Prostate gland (tissue), 2 donors: ENCODE data around the gene RAD51B. TPM values are rescaled to one million over a fixed set of nuclear protein-coding genes. Genes with fewer than 3 reads are reported as not detected.

Source experiments
- DNase-seq: peaks from one replicate; pipeline ENCODE4 v3.0.0-alpha.2; 2019; ENCODE audit warnings: low spot score
- H3K27ac ChIP-seq, 2 donors: fragments of 200-600 bp; sonication (generic); 2 replicates each; pipeline ENCODE4 v1.5.1; 2017 to 2019
- H3K27me3 ChIP-seq: fragments of 200-600 bp; sonication (generic); replicated peaks from 2 replicates; pipeline ENCODE4 v1.5.1; 2019; ENCODE audit not compliant: insufficient read depth
- H3K36me3 ChIP-seq, 2 donors: fragments of 200-600 bp; sonication (generic); 1 replicate in 1 of 2; 2 replicates in 1 of 2; pipeline versions ENCODE4 v1.5.1 to v1.8.1; 2017 to 2019
- H3K4me1 ChIP-seq: fragments of 200-600 bp; sonication (generic); replicated peaks from 2 replicates; pipeline ENCODE4 v1.5.1; 2019
- H3K4me3 ChIP-seq, 2 donors: fragments of 200-600 bp; sonication (generic); 2 replicates each; pipeline ENCODE4 v1.5.1; 2017 to 2019
- H3K9me3 ChIP-seq: fragments of 200-600 bp; sonication (generic); 2 replicates; pipeline ENCODE4 v1.5.1; 2017
- POLR2A ChIP-seq: fragments of 450-650 bp; IDR thresholded peaks from one replicate; pipeline ENCODE4 v1.6.1; 2016; ENCODE audit warnings: antibody characterized with exemption, mild to moderate bottlenecking
- POLR2AphosphoS5 ChIP-seq: sonication (generic); formaldehyde crosslinking; IDR thresholded peaks from one replicate; pipeline ENCODE4 v1.6.1; 2017; ENCODE audit warnings: antibody characterized with exemption
- WGBS: methylation state at CpG from one replicate; pipeline ENCODE4 v1.1.5; 2018; 5-methylcytosine and 5-hydroxymethylcytosine counted together
- intact Hi-C: fragments of 100-400 bp; cut with DNase I; formaldehyde crosslinking; loops from one replicate; pipeline ENCODE4 v1.14.2; 2022
- total RNA-seq, 2 donors: library from RNA; depleted of rRNA; stranded (reverse); fragments of >200 nt; gene quantifications; one replicate each; pipeline ENCODE4 v1.1.0, GENCODE V29; 2016
- TF ChIP-seq, protein P1 (sequence below), 4 experiments: fragments of 200-600 bp in 2 of 4; fragments of 450-650 bp in 2 of 4; sonication (generic) in 2 of 4; IDR thresholded peaks; 1 replicate in 3 of 4; 2 replicates in 1 of 4; pipeline ENCODE4 v1.5.1; 2016 to 2019; ENCODE audit warnings: antibody characterized with exemption in 4 of 4, mild to moderate bottlenecking in 2 of 4, moderate library complexity in 2 of 4

RAD51B gene
- total RNA-seq, 2 donors from 2014 or later = 14.9 to 35.8 TPM

DNA sequence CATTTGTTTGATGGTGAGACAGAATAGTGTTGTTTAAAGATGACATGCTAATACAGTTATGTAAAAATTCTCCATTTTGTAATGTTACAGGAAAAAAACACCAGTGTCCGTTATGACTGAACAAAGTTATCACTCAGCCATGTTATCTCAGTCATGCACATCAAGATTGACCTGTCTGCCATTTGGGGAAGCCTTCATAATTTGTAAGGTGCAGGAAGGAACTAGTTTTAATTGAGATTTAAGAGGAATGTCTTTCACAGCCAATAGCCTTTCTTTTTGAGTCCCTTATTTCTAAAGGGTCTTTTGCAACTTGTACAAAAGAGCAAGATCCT lies 432.2 kb downstream of the RAD51B start:
- H3K36me3 ChIP-seq = no peaks in the 10 kb centered on the region
- H3K4me3 ChIP-seq = no peak overlapping the region
- DNase-seq = no peak
- 74% methylated on average over 1 of the region's 1 CpG for WGBS
- no peaks in the 10 kb centered on the region for H3K9me3 ChIP-seq
- peaks cover 14% of the 10 kb centered on the region for H3K4me1 ChIP-seq
- intact Hi-C loops = no loop called here
- H3K27ac ChIP-seq = peak overlapping the region; percentile 69 to 73
- TF ChIP-seq POLR2AphosphoS5 = no peak
- TF ChIP-seq, protein P1, sequence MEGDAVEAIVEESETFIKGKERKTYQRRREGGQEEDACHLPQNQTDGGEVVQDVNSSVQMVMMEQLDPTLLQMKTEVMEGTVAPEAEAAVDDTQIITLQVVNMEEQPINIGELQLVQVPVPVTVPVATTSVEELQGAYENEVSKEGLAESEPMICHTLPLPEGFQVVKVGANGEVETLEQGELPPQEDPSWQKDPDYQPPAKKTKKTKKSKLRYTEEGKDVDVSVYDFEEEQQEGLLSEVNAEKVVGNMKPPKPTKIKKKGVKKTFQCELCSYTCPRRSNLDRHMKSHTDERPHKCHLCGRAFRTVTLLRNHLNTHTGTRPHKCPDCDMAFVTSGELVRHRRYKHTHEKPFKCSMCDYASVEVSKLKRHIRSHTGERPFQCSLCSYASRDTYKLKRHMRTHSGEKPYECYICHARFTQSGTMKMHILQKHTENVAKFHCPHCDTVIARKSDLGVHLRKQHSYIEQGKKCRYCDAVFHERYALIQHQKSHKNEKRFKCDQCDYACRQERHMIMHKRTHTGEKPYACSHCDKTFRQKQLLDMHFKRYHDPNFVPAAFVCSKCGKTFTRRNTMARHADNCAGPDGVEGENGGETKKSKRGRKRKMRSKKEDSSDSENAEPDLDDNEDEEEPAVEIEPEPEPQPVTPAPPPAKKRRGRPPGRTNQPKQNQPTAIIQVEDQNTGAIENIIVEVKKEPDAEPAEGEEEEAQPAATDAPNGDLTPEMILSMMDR (IDR thresholded peaks at IDR 0.05) = no peak
- no peak for TF ChIP-seq POLR2A
- no peaks in the 10 kb centered on the region for H3K27me3 ChIP-seq

DNA sequence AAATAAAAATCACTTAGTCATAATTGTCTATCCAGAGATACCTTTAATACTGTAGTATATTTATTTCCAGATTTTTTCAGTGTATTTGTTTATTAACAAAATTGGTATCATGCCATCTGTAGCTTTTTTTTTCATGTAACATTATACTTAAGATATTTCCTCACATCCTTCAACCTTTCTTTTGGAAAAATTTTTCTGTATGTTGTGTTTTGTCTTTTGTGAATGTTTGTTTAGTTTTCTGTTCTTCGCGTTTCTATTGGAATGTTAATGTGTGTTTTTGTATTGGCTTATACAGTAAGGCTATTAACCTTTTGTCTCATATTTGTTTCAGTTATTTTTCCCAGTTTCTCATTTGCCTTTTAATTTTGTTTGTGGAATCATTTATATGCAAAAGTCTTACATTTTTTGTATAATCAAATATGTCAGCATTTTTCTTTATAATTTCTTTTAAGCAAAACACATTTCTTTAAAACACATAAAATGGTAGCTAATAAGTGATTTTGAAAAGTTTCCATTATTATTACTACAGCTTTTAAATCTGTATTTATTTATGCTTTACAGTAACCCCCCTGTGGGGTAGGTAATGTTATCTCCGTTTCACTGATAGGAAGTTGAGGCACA lies 433.7 kb downstream of the RAD51B start:
- Histone ChIP-seq H3K27ac (peak overlapping the region in 1 of 2 donors; percentile 24), H3K4me3 (no peak overlapping the region), H3K9me3 (no peaks in the 10 kb centered on the region), H3K4me1 (peaks cover 14% of the 10 kb centered on the region), H3K36me3 (no peaks in the 10 kb centered on the region), H3K27me3 (no peaks in the 10 kb centered on the region)
- WGBS = 48% methylated on average over 3 of the region's 3 CpGs
- intact Hi-C loops = no loop called here
- no peak for DNase-seq
- TF ChIP-seq, protein P1 (IDR thresholded peaks at IDR 0.05) = no peak
- TF ChIP-seq POLR2AphosphoS5 (no peak), POLR2A (no peak)

DNA sequence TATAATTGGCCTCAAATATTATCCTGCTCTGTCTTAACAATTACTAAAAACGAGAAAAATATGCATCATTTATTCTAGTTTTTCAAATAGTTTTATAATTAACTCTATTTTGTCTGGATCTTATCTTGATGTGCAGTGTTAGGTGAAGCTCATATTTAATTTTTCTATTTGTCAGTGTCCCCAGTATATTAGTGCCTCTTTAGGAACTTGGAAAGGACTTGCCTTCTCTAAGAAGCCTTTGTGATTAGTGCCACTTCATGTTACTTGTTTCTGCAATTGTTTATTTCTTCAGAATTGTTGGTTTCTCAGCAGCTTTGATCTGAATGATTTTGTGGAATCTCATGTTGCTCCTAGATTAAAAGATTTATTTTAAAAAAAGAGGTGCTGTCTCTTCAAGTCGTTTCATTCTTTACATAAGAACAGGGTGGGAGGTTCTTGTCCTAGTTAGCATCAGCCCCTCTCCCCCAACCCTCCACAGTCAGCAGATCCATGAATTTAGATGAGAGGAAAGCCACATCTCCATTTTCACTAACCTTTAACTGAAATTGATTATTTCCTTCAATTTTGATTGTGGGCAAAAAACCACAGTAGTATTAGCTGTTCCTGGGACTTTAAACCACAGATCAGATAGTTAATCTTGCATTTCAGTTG lies 434.4 kb downstream of the RAD51B start:
- TF ChIP-seq POLR2AphosphoS5 = no peak
- TF ChIP-seq POLR2A = no peak
- TF ChIP-seq, protein P1 (IDR thresholded peaks at IDR 0.05) = no peak
- Histone ChIP-seq H3K36me3 (no peaks in the 10 kb centered on the region), H3K27ac (peak overlapping the region in 1 of 2 donors; percentile 24), H3K27me3 (no peaks in the 10 kb centered on the region), H3K4me1 (peaks cover 14% of the 10 kb centered on the region), H3K4me3 (no peak overlapping the region), H3K9me3 (no peaks in the 10 kb centered on the region)
- no peak for DNase-seq
- intact Hi-C loops = no loop called here
- 41% methylated on average over 2 of the region's 2 CpGs for WGBS

DNA sequence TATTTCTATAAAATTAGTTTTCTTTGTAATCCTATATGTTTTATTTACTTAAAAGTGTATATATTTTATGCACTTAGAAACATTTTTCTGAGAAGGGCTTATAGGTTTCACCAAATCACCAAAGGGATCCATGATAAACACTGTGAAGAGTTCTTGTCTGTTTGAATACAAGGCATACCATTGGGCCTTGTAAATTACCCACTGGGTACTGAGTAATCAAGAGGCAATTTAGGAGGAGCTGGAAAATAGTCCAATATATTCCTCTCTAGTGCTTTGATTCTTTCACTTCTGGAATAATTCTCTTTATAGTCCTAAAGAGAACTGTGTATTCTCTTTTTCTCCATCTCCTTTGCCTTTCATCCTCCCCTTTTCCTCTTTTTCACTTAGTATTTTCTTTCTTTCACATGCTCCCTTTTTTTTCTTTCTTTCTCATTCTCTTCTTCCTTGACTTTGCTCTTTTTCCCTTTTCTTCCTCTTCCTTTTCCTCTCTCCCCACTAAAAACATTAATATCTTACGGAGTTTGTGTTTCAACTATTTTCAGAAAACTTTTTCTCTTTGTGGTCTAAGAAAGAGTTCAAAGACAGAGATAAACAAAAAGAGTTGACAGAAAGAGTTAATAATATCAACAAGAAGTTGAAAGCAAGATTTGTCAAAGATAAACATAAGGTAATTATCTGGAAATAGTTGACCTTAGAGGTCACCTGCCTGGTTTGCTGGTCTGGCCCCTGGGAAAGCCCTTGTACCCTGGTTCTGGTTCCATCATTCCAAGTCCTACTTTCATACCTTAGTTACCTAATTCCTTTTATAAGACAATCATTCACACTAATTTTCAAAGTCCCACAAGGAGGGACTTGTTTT lies 435.3 kb downstream of the RAD51B start:
- no peak for DNase-seq
- TF ChIP-seq POLR2A = no peak
- TF ChIP-seq, protein P1 (IDR thresholded peaks at IDR 0.05) = no peak
- no peak for TF ChIP-seq POLR2AphosphoS5
- intact Hi-C loops = no loop called here
- Histone ChIP-seq H3K27ac (peak overlapping the region; percentile 28 to 29), H3K4me1 (peaks cover 12% of the 10 kb centered on the region), H3K36me3 (no peaks in the 10 kb centered on the region), H3K9me3 (no peaks in the 10 kb centered on the region), H3K27me3 (no peaks in the 10 kb centered on the region), H3K4me3 (no peak overlapping the region)
- 96% methylated on average over 1 of the region's 1 CpG for WGBS
